ENCODE data around the gene PPP2R2B.

DNA sequence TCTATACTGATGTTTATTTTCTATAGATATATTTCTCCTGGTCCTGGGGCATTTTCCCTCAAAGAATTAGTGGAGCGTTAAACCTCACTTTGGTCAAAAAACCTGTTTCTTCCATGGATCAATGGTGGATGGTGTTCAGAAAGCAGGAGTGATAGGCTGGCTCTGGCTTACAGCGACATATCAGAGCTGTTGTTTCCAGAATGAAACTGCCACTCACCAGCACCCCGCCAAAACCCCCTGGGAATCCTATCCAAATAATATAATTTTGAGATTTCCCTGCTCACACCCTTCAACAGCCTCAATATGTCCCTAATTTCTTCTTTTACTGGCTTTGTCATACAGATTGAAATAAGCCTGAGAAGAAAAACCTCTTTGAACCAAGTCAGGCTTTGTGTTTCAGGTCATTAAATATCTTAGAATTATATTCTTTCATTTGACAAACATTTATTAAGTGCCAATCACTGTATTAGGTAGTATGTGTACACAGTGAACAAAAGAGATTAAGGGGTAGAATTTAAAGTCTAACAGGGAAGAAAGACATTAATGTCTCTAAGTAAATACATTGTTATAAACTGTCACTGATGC, 218.1 kb downstream of the PPP2R2B start:
- TF ChIP-seq, protein P1, sequence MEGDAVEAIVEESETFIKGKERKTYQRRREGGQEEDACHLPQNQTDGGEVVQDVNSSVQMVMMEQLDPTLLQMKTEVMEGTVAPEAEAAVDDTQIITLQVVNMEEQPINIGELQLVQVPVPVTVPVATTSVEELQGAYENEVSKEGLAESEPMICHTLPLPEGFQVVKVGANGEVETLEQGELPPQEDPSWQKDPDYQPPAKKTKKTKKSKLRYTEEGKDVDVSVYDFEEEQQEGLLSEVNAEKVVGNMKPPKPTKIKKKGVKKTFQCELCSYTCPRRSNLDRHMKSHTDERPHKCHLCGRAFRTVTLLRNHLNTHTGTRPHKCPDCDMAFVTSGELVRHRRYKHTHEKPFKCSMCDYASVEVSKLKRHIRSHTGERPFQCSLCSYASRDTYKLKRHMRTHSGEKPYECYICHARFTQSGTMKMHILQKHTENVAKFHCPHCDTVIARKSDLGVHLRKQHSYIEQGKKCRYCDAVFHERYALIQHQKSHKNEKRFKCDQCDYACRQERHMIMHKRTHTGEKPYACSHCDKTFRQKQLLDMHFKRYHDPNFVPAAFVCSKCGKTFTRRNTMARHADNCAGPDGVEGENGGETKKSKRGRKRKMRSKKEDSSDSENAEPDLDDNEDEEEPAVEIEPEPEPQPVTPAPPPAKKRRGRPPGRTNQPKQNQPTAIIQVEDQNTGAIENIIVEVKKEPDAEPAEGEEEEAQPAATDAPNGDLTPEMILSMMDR (IDR thresholded peaks at IDR 0.05): no peak
- TF ChIP-seq POLR2A (IDR thresholded peaks at IDR 0.05): no peak

All from esophagus squamous epithelium (tissue), 4 donors.